OCI-LY7 (cell line): ENCODE data around the gene VSIG10L2. TPM values are rescaled to one million over a fixed set of nuclear protein-coding genes. Genes with fewer than 3 reads are reported as not detected.

ENCODE experiments used
- BruUV-seq: library from RNA; stranded (reverse); fragments of 400-500 nt; replicated peaks from 2 replicates; lab custom pipeline; 2021; lab: Mats Ljungman, UMichigan
- CTCF ChIA-PET: fragments of 300-600 bp; sonication (Branson Sonifier 250); formaldehyde crosslinking; loops from one replicate; lab custom pipeline; 2022; ENCODE audit warnings: antibody characterized with exemption; ENCODE audit not compliant: unreplicated experiment; lab: Charles Lee
- POLR2A ChIA-PET: fragments of 300-600 bp; sonication (Branson Sonifier 250); formaldehyde crosslinking; loops from one replicate; lab custom pipeline; 2022; ENCODE audit warnings: antibody characterized with exemption; lab: Charles Lee
- DNase-seq: peaks from one replicate; pipeline ENCODE4 v3.0.0-alpha.2; 2015; ENCODE audit warnings: low spot score
- H2AFZ ChIP-seq: fragments of 200-600 bp; sonication (generic), shearing (Covaris generic); 2 replicates; pipeline ENCODE4 v1.6.1; 2014; ENCODE audit warnings: mild to moderate bottlenecking, antibody characterized with exemption, low read length, moderate library complexity
- H3K27ac ChIP-seq: fragments of 200-600 bp; sonication (generic); 2 replicates; pipeline ENCODE4 v1.5.1; 2014; ENCODE audit warnings: mixed run types, low read depth, mild to moderate bottlenecking, moderate library complexity, low read length, inconsistent platforms; ENCODE audit not compliant: poor library complexity, severe bottlenecking
- H3K36me3 ChIP-seq: fragments of 200-600 bp; sonication (generic); 2 replicates; pipeline ENCODE4 v1.6.1; 2014; ENCODE audit warnings: mild to moderate bottlenecking, antibody characterized with exemption, low read length, moderate library complexity, mixed read lengths; ENCODE audit not compliant: insufficient read depth
- H3K4me1 ChIP-seq: fragments of 200-600 bp; sonication (generic); 2 replicates; pipeline ENCODE4 v1.5.1; 2014; ENCODE audit warnings: mild to moderate bottlenecking, low read length; ENCODE audit not compliant: insufficient read depth, poor library complexity, severe bottlenecking
- H3K4me2 ChIP-seq: fragments of 200-600 bp; sonication (generic); 2 replicates; pipeline ENCODE4 v1.6.1; 2014; ENCODE audit warnings: mild to moderate bottlenecking, low read length
- H3K4me3 ChIP-seq: fragments of 200-600 bp; sonication (generic); 2 replicates; pipeline ENCODE4 v1.5.1; 2014; ENCODE audit warnings: mild to moderate bottlenecking, low read depth, low read length; ENCODE audit not compliant: poor library complexity, severe bottlenecking
- H3K79me2 ChIP-seq: fragments of 200-600 bp; sonication (generic); 2 replicates; pipeline ENCODE4 v1.6.1; 2016; ENCODE audit warnings: low read depth, mild to moderate bottlenecking, low read length, moderate library complexity, mixed read lengths; ENCODE audit not compliant: insufficient read depth
- H3K9me2 ChIP-seq: fragments of 200-600 bp; sonication (generic); 2 replicates; pipeline ENCODE4 v1.6.1; 2016; ENCODE audit warnings: mild to moderate bottlenecking, low read length, mixed read lengths; ENCODE audit not compliant: insufficient read depth
- H3K9me3 ChIP-seq: fragments of 200-600 bp; sonication (generic); 2 replicates; pipeline ENCODE4 v1.6.1; 2014; ENCODE audit warnings: mild to moderate bottlenecking, mixed run types, low read length, mixed read lengths
- H4K20me1 ChIP-seq: fragments of 200-600 bp; sonication (generic); 2 replicates; pipeline ENCODE4 v1.6.1; 2014; ENCODE audit warnings: mild to moderate bottlenecking, antibody characterized with exemption, low read length, moderate library complexity, mixed read lengths; ENCODE audit not compliant: insufficient read depth
- EZH2phosphoT487 ChIP-seq: fragments of 200-600 bp; sonication (generic); IDR thresholded peaks from 2 replicates; pipeline ENCODE4 v1.6.1; 2018; ENCODE audit warnings: low read depth, borderline replicate concordance, mild to moderate bottlenecking, mixed run types, antibody characterized with exemption, low read length, moderate library complexity, mixed read lengths
- intact Hi-C: fragments of 100-400 bp; cut with micrococcal nuclease; formaldehyde crosslinking; loops from one replicate; pipeline ENCODE4 v1.10.0; 2022; ENCODE audit not compliant: unreplicated experiment
- total RNA-seq, 2 experiments: library from RNA; depleted of rRNA in 1 of 2; stranded (reverse); fragments of >200 nt in 1 of 2; shearing (Covaris generic) in 1 of 2; gene quantifications; 2 replicates each; pipeline ENCODE4 v1.2.3, GENCODE V29; 2014 to 2022
- TF ChIP-seq, protein P1 (sequence below): fragments of 200-600 bp; sonication (generic); conservative IDR thresholded peaks from 2 replicates; pipeline ENCODE4 v1.5.1; 2014; ENCODE audit warnings: mild to moderate bottlenecking, antibody characterized with exemption, low read length, moderate library complexity, mixed read lengths

Gene VSIG10L2
- total RNA-seq, 2 experiments from 2014 or later = not detected

DNA sequence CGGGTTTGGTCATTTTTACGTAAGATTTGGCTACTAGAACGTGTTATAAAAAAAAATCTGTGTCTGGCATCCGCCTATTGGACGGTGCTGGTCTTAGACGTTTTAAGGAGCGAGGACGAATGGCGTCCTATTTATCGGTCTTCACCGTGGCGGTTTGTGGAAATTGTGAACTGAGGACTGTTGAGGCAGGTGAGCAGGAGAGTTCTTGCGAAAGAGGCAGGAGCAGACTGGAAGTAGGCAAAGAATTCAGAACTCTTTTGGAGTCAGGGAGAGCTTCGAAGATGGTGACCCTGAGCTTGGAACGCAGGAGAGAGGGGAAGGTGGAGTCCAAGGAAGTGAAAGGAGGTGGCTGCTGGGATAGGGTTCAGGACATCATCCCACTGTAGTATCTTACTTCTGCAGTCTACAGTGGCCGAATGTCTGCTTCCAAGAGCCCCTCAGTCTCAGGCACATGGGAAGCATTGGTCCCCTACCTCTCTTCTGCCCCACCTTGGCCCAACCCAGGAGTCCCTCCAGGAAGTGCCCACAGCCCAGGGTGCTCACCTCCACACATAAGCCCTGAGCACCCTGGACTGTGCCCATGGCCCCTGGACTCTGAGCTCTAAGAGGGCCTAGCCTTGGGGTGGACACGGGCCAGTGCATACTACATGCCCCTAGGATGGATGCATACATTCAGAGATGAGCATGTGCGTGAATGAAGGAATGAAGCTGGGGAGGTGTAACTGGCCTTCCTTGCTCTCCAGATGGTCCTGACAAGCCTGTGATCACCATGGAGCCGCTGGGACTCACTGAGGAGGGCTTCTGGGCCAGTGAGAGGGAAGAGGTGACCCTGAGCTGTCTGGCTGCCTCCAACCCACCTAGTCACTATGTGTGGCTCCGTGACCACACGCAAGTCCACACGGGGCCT is 3.7 kb downstream of the VSIG10L2 start:
- Histone ChIP-seq H3K4me1 (no peaks in the 10 kb centered on the region), H3K27ac (no peak overlapping the region), H3K9me3 (no peaks in the 10 kb centered on the region), H3K4me2 (no peak overlapping the region), H4K20me1 (no peaks in the 10 kb centered on the region), H3K79me2 (no peaks in the 10 kb centered on the region), H2AFZ (no peak overlapping the region), H3K36me3 (no peaks in the 10 kb centered on the region), H3K4me3 (no peak overlapping the region), H3K9me2 (no peaks in the 10 kb centered on the region)
- BruUV-seq = no TSS peak
- no peak for TF ChIP-seq EZH2phosphoT487
- TF ChIP-seq, protein P1, sequence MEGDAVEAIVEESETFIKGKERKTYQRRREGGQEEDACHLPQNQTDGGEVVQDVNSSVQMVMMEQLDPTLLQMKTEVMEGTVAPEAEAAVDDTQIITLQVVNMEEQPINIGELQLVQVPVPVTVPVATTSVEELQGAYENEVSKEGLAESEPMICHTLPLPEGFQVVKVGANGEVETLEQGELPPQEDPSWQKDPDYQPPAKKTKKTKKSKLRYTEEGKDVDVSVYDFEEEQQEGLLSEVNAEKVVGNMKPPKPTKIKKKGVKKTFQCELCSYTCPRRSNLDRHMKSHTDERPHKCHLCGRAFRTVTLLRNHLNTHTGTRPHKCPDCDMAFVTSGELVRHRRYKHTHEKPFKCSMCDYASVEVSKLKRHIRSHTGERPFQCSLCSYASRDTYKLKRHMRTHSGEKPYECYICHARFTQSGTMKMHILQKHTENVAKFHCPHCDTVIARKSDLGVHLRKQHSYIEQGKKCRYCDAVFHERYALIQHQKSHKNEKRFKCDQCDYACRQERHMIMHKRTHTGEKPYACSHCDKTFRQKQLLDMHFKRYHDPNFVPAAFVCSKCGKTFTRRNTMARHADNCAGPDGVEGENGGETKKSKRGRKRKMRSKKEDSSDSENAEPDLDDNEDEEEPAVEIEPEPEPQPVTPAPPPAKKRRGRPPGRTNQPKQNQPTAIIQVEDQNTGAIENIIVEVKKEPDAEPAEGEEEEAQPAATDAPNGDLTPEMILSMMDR = no peak
- ChIA-PET POLR2A (interaction anchor here (0.6 kb wide), 1 partner anchor 191 kb away, joined by 3 read pairs; no protein-coding TSS in a partner anchor), CTCF (interaction anchor here (0.5 kb wide), 1 partner anchor 1170 kb away, joined by 3 read pairs; no protein-coding TSS in a partner anchor)
- intact Hi-C loops = no loop called here
- DNase-seq = no peak

DNA sequence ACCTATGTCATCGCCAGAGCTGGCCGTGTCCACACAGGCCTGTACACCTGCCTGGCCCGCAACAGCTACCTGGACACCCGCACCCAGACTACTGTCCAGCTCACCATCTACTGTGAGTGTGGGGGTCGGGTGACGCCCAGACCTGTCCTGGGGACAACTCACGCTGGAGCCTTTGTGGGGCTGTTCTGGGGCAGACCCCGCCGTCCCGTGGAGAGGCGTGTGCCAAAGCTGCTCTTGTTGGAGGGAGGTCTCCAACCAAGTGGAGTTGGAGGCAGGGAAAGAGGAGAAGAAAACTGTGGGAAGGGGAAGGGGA is 4.3 kb downstream of the VSIG10L2 start:
- no TSS peak for BruUV-seq
- Histone ChIP-seq H4K20me1 (no peaks in the 10 kb centered on the region), H3K36me3 (no peaks in the 10 kb centered on the region), H3K79me2 (no peaks in the 10 kb centered on the region), H3K4me1 (no peaks in the 10 kb centered on the region), H2AFZ (no peak overlapping the region), H3K4me3 (no peak overlapping the region), H3K4me2 (no peak overlapping the region), H3K9me2 (no peaks in the 10 kb centered on the region), H3K9me3 (no peaks in the 10 kb centered on the region), H3K27ac (no peak overlapping the region)
- no peak for DNase-seq
- intact Hi-C loops = no loop called here
- TF ChIP-seq EZH2phosphoT487 = no peak
- ChIA-PET POLR2A (interaction anchor here (0.6 kb wide), 1 partner anchor 190 kb away, joined by 3 read pairs; no protein-coding TSS in a partner anchor), CTCF (no interaction called here)

GRCh38 chr11:125950696-125951651 is 5.1 kb downstream of the VSIG10L2 start:
- no peaks in the 10 kb centered on the region for H3K36me3 ChIP-seq
- ChIA-PET POLR2A (no interaction called here), CTCF (no interaction called here)
- intact Hi-C loops = no loop called here
- no peak overlapping the region for H3K4me2 ChIP-seq
- no peak overlapping the region for H3K27ac ChIP-seq
- H3K9me2 ChIP-seq = no peaks in the 10 kb centered on the region
- H2AFZ ChIP-seq = no peak overlapping the region
- H3K4me1 ChIP-seq = no peaks in the 10 kb centered on the region
- DNase-seq = no peak
- BruUV-seq = no TSS peak
- no peaks in the 10 kb centered on the region for H3K79me2 ChIP-seq
- H3K4me3 ChIP-seq = no peak overlapping the region
- H3K9me3 ChIP-seq = no peaks in the 10 kb centered on the region
- H4K20me1 ChIP-seq = no peaks in the 10 kb centered on the region
- TF ChIP-seq EZH2phosphoT487 = no peak
- TF ChIP-seq, protein P1 = no peak
